K562 (cell line): ENCODE measurements around the gene ARHGAP22. TPM values are rescaled to one million over a fixed set of nuclear protein-coding genes. Genes with fewer than 3 reads are reported as not detected.

ENCODE experiments used
- ARHGAP35 ChIP-seq: fragments of 450-650 bp; IDR thresholded peaks from 2 replicates; pipeline ENCODE4 v1.6.1; 2018; ENCODE audit not compliant: partially characterized antibody
- HMG20A ChIP-seq: fragments of 450-650 bp; formaldehyde crosslinking; conservative IDR thresholded peaks from 2 replicates; pipeline ENCODE4 v1.4.0; 2020; ENCODE audit warnings: mild to moderate bottlenecking, mixed read lengths
- MEIS2 ChIP-seq: fragments of 450-650 bp; IDR thresholded peaks from 2 replicates; pipeline ENCODE4 v1.6.1; 2014; ENCODE audit warnings: mild to moderate bottlenecking; ENCODE audit not compliant: partially characterized antibody
- NELFE ChIP-seq: IDR thresholded peaks from 2 replicates; pipeline ENCODE4 v1.6.1; 2011; ENCODE audit warnings: mild to moderate bottlenecking; ENCODE audit not compliant: insufficient read depth, insufficient read length
- NFRKB ChIP-seq: fragments of 450-650 bp; IDR thresholded peaks from 2 replicates; pipeline ENCODE4 v1.6.1; 2016; ENCODE audit warnings: low read depth
- RFX5 ChIP-seq: IDR thresholded peaks from 2 replicates; pipeline ENCODE4 v1.6.1; 2011; ENCODE audit warnings: low read depth, mild to moderate bottlenecking, improper control_type of control experiment, low read length
- SIN3B ChIP-seq: fragments of 450-650 bp; IDR thresholded peaks from 2 replicates; pipeline ENCODE4 v1.6.1; 2017; ENCODE audit warnings: low read depth, mild to moderate bottlenecking, moderate library complexity
- SIRT6 ChIP-seq: IDR thresholded peaks from one replicate; pipeline ENCODE4 v1.6.1; 2012; ENCODE audit warnings: low read depth, mild to moderate bottlenecking, control low read depth, inconsistent platforms, low read length, moderate library complexity
- TAF9B ChIP-seq: fragments of 450-650 bp; IDR thresholded peaks from 2 replicates; pipeline ENCODE4 v1.6.1; 2018; ENCODE audit warnings: mild to moderate bottlenecking; ENCODE audit not compliant: partially characterized antibody
- WHSC1 ChIP-seq: IDR thresholded peaks from one replicate; pipeline ENCODE4 v1.6.1; 2012; ENCODE audit warnings: low read length, control low read depth, inconsistent platforms
- YY1 ChIP-seq, 3 experiments: IDR thresholded peaks; 2 replicates each; pipeline ENCODE4 v1.6.1; 2011; ENCODE audit warnings: low read length in 2 of 3, mild to moderate bottlenecking in 2 of 3, moderate library complexity in 2 of 3, borderline replicate concordance in 1 of 3, control low read depth in 1 of 3, low read depth in 1 of 3; ENCODE audit not compliant: insufficient read depth in 3 of 3, insufficient replicate concordance in 2 of 3, control insufficient read depth in 1 of 3, insufficient read length in 1 of 3; ENCODE audit errors: extremely low read depth in 1 of 3
- ZC3H8 ChIP-seq: fragments of 450-650 bp; IDR thresholded peaks from 2 replicates; pipeline ENCODE4 v1.6.1; 2017
- ZNF224 ChIP-seq: sonication (generic); formaldehyde crosslinking; IDR thresholded peaks from 2 replicates; pipeline ENCODE4 v1.8.0; 2022; ENCODE audit warnings: mild to moderate bottlenecking, missing genetic modification reagents
- ZNF3 ChIP-seq: fragments of 250-450 bp; sonication (Bioruptor Pico); IDR thresholded peaks from 2 replicates; pipeline ENCODE4 v1.5.0; 2021; ENCODE audit warnings: mild to moderate bottlenecking, moderate library complexity
- ZNF830 ChIP-seq: fragments of 250-450 bp; sonication (Bioruptor Pico); IDR thresholded peaks from 2 replicates; pipeline ENCODE4 v1.5.0; 2021; ENCODE audit warnings: mild to moderate bottlenecking
- polyA plus RNA-seq, 8 experiments: library from polyadenylated mRNA; depleted of rRNA in 4 of 8; stranded (reverse) in 5 of 8; unstranded in 3 of 8; fragments of >200 nt; fragmentation: Nextera tagmentation in 2 of 8; fragmentation: Illumina TruSeq in 1 of 8; extraction: Ambion mirVana in 2 of 8; extraction: Trizol in 1 of 8; gene quantifications; 2 replicates each; pipeline versions ENCODE4 v1.2.1 to v1.2.3, GENCODE V29; 2011 to 2014; ENCODE audit warnings: inconsistent platforms in 1 of 8, missing spikeins in 1 of 8
- total RNA-seq, 7 experiments: library from RNA; depleted of rRNA in 6 of 7; stranded (reverse); fragments of >200 nt in 6 of 7; fragmentation: Illumina TruSeq in 2 of 7; extraction: Trizol in 2 of 7; gene quantifications; 2 replicates each; pipeline versions ENCODE4 v1.2.1 to v1.2.3, GENCODE V29; 2011 to 2021; ENCODE audit warnings: low replicate concordance in 1 of 7
- TF ChIP-seq, protein P1 (sequence below): IDR thresholded peaks from 2 replicates; pipeline ENCODE4 v1.6.1; 2012; ENCODE audit warnings: low read depth, low read length, improper control_type of control experiment, borderline replicate concordance
- TF ChIP-seq, protein P2 (sequence below), 3 experiments: IDR thresholded peaks in 2 of 3; conservative IDR thresholded peaks in 1 of 3; 2 replicates each; pipeline ENCODE4 v1.5.1; 2011 to 2012; ENCODE audit warnings: low read length in 3 of 3, mild to moderate bottlenecking in 3 of 3, control low read depth in 2 of 3, improper control_type of control experiment in 1 of 3, inconsistent platforms in 1 of 3, low read depth in 1 of 3, mixed read lengths in 1 of 3, moderate library complexity in 1 of 3; ENCODE audit not compliant: insufficient read depth in 2 of 3
- TF ChIP-seq, protein P3 (sequence below), 2 experiments: fragments of 450-650 bp in 1 of 2; sonication (generic) in 1 of 2; formaldehyde crosslinking in 1 of 2; IDR thresholded peaks in 1 of 2; conservative IDR thresholded peaks in 1 of 2; 2 replicates each; pipeline versions ENCODE4 v1.6.1 to v1.8.1; 2016 to 2023; ENCODE audit warnings: mild to moderate bottlenecking in 2 of 2, moderate library complexity in 2 of 2, inconsistent platforms in 1 of 2, missing genetic modification reagents in 1 of 2

ARHGAP22 gene
- total and polyA plus RNA-seq, 9 of the 15 experiments (the other 6 are each of a cell fraction or from before 2014, with no cell fraction given): 1.3 to 28.1 (median 12.7) TPM

DNA sequence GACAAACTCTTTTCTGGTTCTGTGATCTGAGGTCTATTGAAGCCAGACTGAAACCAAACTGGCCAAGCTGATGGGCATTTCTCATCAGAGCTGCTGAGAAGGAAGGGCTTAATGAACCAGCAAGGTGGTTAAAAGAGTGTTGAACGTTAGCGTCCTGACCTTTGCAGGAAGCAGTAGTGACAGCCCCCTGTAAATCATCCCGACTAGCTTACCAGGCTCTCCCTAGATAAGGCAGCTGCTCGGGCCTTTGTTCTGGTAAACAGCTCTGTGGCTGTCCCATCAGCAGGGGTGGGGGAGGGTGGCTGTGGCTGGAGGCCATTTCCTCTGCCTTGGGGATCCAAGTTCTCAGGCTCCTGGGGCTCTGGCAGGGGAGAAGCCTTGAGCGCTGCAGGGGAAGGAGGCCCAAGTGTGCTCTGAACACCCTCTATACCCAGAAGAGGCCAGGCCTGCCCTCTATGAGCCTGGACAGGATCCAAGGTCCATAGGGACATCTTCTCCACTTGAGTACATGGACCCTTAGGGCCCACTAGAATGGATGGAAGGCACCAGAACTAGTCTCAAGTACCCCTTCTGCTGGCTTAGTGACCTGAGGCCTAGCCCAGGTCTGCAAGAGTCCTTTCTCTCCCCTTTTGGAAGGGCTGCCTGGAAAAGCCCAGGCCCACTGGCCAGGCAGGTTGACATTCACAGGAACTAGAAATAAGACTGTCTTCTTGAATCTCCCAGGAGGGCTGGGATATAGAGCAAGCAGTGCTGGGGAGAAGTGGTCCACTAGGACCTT is 134.6 kb downstream of the ARHGAP22 start (continued):
- peak; percentile 45 to 97 (median 90) for TF ChIP-seq YY1 (IDR thresholded peaks at IDR 0.05; ENCODE audit: borderline replicate concordance in 1 of 3, control insufficient read depth in 1 of 3, extremely low read depth in 1 of 3, insufficient read depth in 3 of 3, insufficient read length in 1 of 3, insufficient replicate concordance in 2 of 3, low read depth in 1 of 3, low read length in 2 of 3)
- TF ChIP-seq NFRKB: peak; percentile 93
- TF ChIP-seq MEIS2: peak; percentile 100
- TF ChIP-seq, protein P1, sequence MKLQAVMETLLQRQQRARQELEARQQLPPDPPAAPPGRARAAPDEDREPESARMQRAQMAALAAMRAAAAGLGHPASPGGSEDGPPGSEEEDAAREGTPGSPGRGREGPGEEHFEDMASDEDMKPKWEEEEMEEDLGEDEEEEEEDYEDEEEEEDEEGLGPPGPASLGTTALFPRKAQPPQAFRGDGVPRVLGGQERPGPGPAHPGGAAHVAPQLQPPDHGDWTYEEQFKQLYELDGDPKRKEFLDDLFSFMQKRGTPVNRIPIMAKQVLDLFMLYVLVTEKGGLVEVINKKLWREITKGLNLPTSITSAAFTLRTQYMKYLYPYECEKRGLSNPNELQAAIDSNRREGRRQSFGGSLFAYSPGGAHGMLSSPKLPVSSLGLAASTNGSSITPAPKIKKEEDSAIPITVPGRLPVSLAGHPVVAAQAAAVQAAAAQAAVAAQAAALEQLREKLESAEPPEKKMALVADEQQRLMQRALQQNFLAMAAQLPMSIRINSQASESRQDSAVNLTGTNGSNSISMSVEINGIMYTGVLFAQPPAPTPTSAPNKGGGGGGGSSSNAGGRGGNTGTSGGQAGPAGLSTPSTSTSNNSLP: 0 out of 2 replicates have a peak, but pooled peaks have one; percentile 76
- 0 out of 2 replicates have a peak, but pooled peaks have one; percentile 22 for TF ChIP-seq SIN3B
- no peak for TF ChIP-seq ZNF224
- no peak for TF ChIP-seq RFX5
- TF ChIP-seq ZNF830: no peak
- TF ChIP-seq WHSC1: no peak
- no peak for TF ChIP-seq NELFE
- peak; percentile 89 for TF ChIP-seq TAF9B
- TF ChIP-seq, protein P2, sequence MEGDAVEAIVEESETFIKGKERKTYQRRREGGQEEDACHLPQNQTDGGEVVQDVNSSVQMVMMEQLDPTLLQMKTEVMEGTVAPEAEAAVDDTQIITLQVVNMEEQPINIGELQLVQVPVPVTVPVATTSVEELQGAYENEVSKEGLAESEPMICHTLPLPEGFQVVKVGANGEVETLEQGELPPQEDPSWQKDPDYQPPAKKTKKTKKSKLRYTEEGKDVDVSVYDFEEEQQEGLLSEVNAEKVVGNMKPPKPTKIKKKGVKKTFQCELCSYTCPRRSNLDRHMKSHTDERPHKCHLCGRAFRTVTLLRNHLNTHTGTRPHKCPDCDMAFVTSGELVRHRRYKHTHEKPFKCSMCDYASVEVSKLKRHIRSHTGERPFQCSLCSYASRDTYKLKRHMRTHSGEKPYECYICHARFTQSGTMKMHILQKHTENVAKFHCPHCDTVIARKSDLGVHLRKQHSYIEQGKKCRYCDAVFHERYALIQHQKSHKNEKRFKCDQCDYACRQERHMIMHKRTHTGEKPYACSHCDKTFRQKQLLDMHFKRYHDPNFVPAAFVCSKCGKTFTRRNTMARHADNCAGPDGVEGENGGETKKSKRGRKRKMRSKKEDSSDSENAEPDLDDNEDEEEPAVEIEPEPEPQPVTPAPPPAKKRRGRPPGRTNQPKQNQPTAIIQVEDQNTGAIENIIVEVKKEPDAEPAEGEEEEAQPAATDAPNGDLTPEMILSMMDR (IDR thresholded peaks at IDR 0.05 in 2 of 3, conservative IDR thresholded peaks at IDR 0.05 in 1 of 3; ENCODE audit: insufficient read depth in 2 of 3, low read depth in 1 of 3, low read length in 3 of 3): peak in 1 of 3 experiments; percentile 9; a peak in 1 of 6 replicates
- TF ChIP-seq ARHGAP35: no peak
- no peak for TF ChIP-seq ZNF3
- TF ChIP-seq SIRT6: no peak
- TF ChIP-seq, protein P3, sequence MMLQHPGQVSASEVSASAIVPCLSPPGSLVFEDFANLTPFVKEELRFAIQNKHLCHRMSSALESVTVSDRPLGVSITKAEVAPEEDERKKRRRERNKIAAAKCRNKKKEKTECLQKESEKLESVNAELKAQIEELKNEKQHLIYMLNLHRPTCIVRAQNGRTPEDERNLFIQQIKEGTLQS (IDR thresholded peaks at IDR 0.05): peak; percentile 53; the same call in 1 of the 2 replicates
- TF ChIP-seq, protein P3 (CRISPR knock-in tag; conservative IDR thresholded peaks at IDR 0.05): peak; percentile 67; the same call in 1 of the 2 replicates
- TF ChIP-seq ZC3H8: no peak
- no peak for TF ChIP-seq HMG20A
